Adrenal gland (tissue), 5 donors: Measurements from ENCODE around the gene TIMM21.

Experiments
- CTCF ChIP-seq, 6 experiments: fragments of 450-650 bp in 4 of 6; fragments of 200-600 bp in 2 of 6; sonication (generic) in 1 of 6; IDR thresholded peaks; 1 replicate in 5 of 6; 2 replicates in 1 of 6; pipeline versions ENCODE4 v1.5.1 to v1.8.0; 2016 to 2021; ENCODE audit warnings: antibody characterized with exemption in 6 of 6, mild to moderate bottlenecking in 2 of 6, moderate library complexity in 1 of 6
- POLR2A ChIP-seq, 2 donors: fragments of 450-650 bp; IDR thresholded peaks; one replicate each; pipeline ENCODE4 v1.6.1; 2017; ENCODE audit warnings: antibody characterized with exemption in 2 of 2, mild to moderate bottlenecking in 2 of 2, moderate library complexity in 1 of 2
- donor health status: DM: no; HTN: no; CAD: no.

DNA sequence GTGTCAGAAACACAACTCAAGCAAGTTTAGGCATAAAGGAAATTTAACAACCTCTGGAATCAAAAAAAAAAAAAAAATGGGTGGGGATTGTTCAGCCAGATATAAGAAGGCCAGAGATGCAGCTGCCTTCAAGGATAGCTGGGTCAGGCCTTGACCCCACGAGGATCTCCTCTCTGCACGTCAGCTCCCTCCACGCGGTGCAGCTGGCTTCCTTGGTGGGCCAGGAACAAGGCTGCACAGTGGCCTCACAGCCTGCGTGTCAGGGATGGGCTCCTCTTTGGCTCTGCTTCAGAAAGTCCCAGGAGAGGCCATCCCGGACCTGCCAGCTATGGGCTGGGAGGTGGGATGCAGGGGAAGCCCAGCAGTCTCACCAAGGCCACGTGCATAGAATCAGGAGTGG, 55.5 kb downstream of the TIMM21 start:
- TF ChIP-seq POLR2A (IDR thresholded peaks at IDR 0.05) (no peak), CTCF (IDR thresholded peaks at IDR 0.05) (no peak)
